ENCODE measurements around the gene ZNF341. TPM values are rescaled to one million over a fixed set of nuclear protein-coding genes. Genes with fewer than 3 reads are reported as not detected.
A peak's percentile ranks its signal among the peaks of the same experiment; 100 is the strongest.

The ZNF341 gene
- polyA plus RNA-seq, 1 donor (not counting 4 experiments of a cell fraction or from before 2014, with no cell fraction given) = 1.7 TPM

- FAIRE-seq = no peak
- Histone ChIP-seq H3K9ac (ENCODE audit: control insufficient read depth, extremely low read depth, insufficient read depth, low read length) (peak overlapping the region; percentile 9), H3K4me2 (ENCODE audit: control insufficient read depth, extremely low read depth, insufficient read depth, low read depth, low read length) (peak overlapping the region; percentile 60)
Observed at GRCh38 chr20:33686984-33687366, 44.8 kb upstream of the ZNF341 start.

GRCh38 chr20:33687370-33687915 is 44.4 kb upstream of the ZNF341 start:
- no peaks in the 10 kb centered on the region for H3K27me3 ChIP-seq (ENCODE audit: control insufficient read depth, extremely low read depth, insufficient read depth, low read length)
- no peaks in the 10 kb centered on the region for H4K20me1 ChIP-seq (ENCODE audit: control insufficient read depth, extremely low read depth, insufficient read depth, low read length)
- no peak overlapping the region for H3K9ac ChIP-seq (ENCODE audit: control insufficient read depth, extremely low read depth, insufficient read depth, low read length)
- no peak overlapping the region for H2AFZ ChIP-seq (ENCODE audit: control insufficient read depth, low read length)
- H3K4me3 ChIP-seq (ENCODE audit: control insufficient read depth in 2 of 3, extremely low read depth in 1 of 3, insufficient read depth in 2 of 3, low read depth in 1 of 3, low read length in 3 of 3) = no peak overlapping the region
- FAIRE-seq = no peak
- H3K4me2 ChIP-seq (ENCODE audit: control insufficient read depth, extremely low read depth, insufficient read depth, low read depth, low read length) = no peak overlapping the region
- dilution Hi-C loops (cut with MboI; ENCODE audit: extremely low pct_ligation_motif_present, low sequenced_read_pairs) = no loop called here
- peaks cover 12% of the 10 kb centered on the region for H3K79me2 ChIP-seq (ENCODE audit: control insufficient read depth, insufficient read depth, low read length)
- peaks cover 13% of the 10 kb centered on the region for H3K4me1 ChIP-seq (ENCODE audit: control insufficient read depth, extremely low read depth, insufficient read depth, low read length)
- TF ChIP-seq CTCF (optimal IDR thresholded peaks at IDR 0.05 in 1 of 3, IDR thresholded peaks at IDR 0.05 in 1 of 3, conservative IDR thresholded peaks at IDR 0.05 in 1 of 3; ENCODE audit: extremely low read depth in 1 of 3, insufficient read depth in 2 of 3, low read length in 3 of 3) (no peak), EZH2 (IDR thresholded peaks at IDR 0.05; ENCODE audit: low read length) (no peak)
- H3K36me3 ChIP-seq (ENCODE audit: control insufficient read depth in 2 of 2, extremely low read depth in 1 of 2, insufficient read depth in 2 of 2, low read length in 2 of 2) = no peaks in the 10 kb centered on the region
- H3K27ac ChIP-seq (ENCODE audit: control insufficient read depth, insufficient read depth, low read length) = no peak overlapping the region
- H3K9me3 ChIP-seq (ENCODE audit: control insufficient read depth, low read depth, low read length) = no peaks in the 10 kb centered on the region
- H3K9me1 ChIP-seq (ENCODE audit: control insufficient read depth, extremely low read depth, insufficient read depth, low read length) = no peaks in the 10 kb centered on the region
- DNase-seq (ENCODE audit: low read depth, low spot score) = no peak

More at GRCh38 chr20:33686984-33687366, 44.8 kb upstream of the ZNF341 start:
- Histone ChIP-seq H3K4me3 (ENCODE audit: control insufficient read depth in 2 of 3, extremely low read depth in 1 of 3, insufficient read depth in 2 of 3, low read depth in 1 of 3, low read length in 3 of 3) (peak overlapping the region in 1 of 3 experiments; percentile 61), H3K9me3 (ENCODE audit: control insufficient read depth, low read depth, low read length) (no peaks in the 10 kb centered on the region), H3K9me1 (ENCODE audit: control insufficient read depth, extremely low read depth, insufficient read depth, low read length) (no peaks in the 10 kb centered on the region), H3K4me1 (ENCODE audit: control insufficient read depth, extremely low read depth, insufficient read depth, low read length) (peaks cover 13% of the 10 kb centered on the region), H2AFZ (ENCODE audit: control insufficient read depth, low read length) (peak overlapping the region; percentile 79), H3K27me3 (ENCODE audit: control insufficient read depth, extremely low read depth, insufficient read depth, low read length) (no peaks in the 10 kb centered on the region), H3K79me2 (ENCODE audit: control insufficient read depth, insufficient read depth, low read length) (peaks cover 12% of the 10 kb centered on the region), H3K27ac (ENCODE audit: control insufficient read depth, insufficient read depth, low read length) (no peak overlapping the region), H4K20me1 (ENCODE audit: control insufficient read depth, extremely low read depth, insufficient read depth, low read length) (no peaks in the 10 kb centered on the region), H3K36me3 (ENCODE audit: control insufficient read depth in 2 of 2, extremely low read depth in 1 of 2, insufficient read depth in 2 of 2, low read length in 2 of 2) (no peaks in the 10 kb centered on the region)
- TF ChIP-seq EZH2 (IDR thresholded peaks at IDR 0.05; ENCODE audit: low read length) = no peak
- TF ChIP-seq CTCF (optimal IDR thresholded peaks at IDR 0.05 in 1 of 3, IDR thresholded peaks at IDR 0.05 in 1 of 3, conservative IDR thresholded peaks at IDR 0.05 in 1 of 3; ENCODE audit: extremely low read depth in 1 of 3, insufficient read depth in 2 of 3, low read length in 3 of 3) = no peak
- dilution Hi-C loops (cut with MboI; ENCODE audit: extremely low pct_ligation_motif_present, low sequenced_read_pairs) = no loop called here
- no peak for DNase-seq (ENCODE audit: low read depth, low spot score)

Measured in keratinocyte (primary cell).